Ascending aorta (tissue), 2 donors: ENCODE measurements around the gene TEX9. TPM values are rescaled to one million over a fixed set of nuclear protein-coding genes. Genes with fewer than 3 reads are reported as not detected.

Source experiments
- DNase-seq, 2 donors: peaks; one replicate each; pipeline ENCODE4 v3.0.0-alpha.2; 2019; ENCODE audit warnings: low spot score in 2 of 2
- H3K27ac ChIP-seq, 2 donors: fragments of 200-600 bp; sonication (generic); one replicate each; pipeline ENCODE4 v1.5.1; 2016 to 2017; ENCODE audit warnings: mild to moderate bottlenecking in 1 of 2
- H3K27me3 ChIP-seq: fragments of 200-600 bp; sonication (generic); one replicate; pipeline ENCODE4 v1.5.1; 2017
- H3K36me3 ChIP-seq, 2 donors: fragments of 200-600 bp; sonication (generic); one replicate each; pipeline ENCODE4 v1.5.1; 2016
- H3K4me1 ChIP-seq, 2 donors: fragments of 200-600 bp; sonication (generic); one replicate each; pipeline ENCODE4 v1.5.1; 2016 to 2017; ENCODE audit warnings: mild to moderate bottlenecking in 1 of 2
- H3K4me3 ChIP-seq, 2 donors: fragments of 200-600 bp; sonication (generic); one replicate each; pipeline ENCODE4 v1.5.1; 2016 to 2017; ENCODE audit warnings: mild to moderate bottlenecking in 1 of 2
- H3K9me3 ChIP-seq, 2 donors: fragments of 200-600 bp; sonication (generic); one replicate each; pipeline ENCODE4 v1.5.1; 2016
- CTCF ChIP-seq, 3 experiments: fragments of 200-600 bp in 2 of 3; fragments of 450-650 bp in 1 of 3; sonication (generic) in 2 of 3; IDR thresholded peaks; one replicate each; pipeline ENCODE4 v1.5.1; 2016 to 2019; ENCODE audit warnings: antibody characterized with exemption in 3 of 3, mild to moderate bottlenecking in 1 of 3, moderate library complexity in 1 of 3
- intact Hi-C: fragments of 100-400 bp; cut with DNase I; formaldehyde crosslinking; loops from one replicate; pipeline ENCODE4 v1.15.1; 2023
- total RNA-seq: library from RNA; depleted of rRNA; stranded (reverse); fragments of >200 nt; gene quantifications from one replicate; pipeline ENCODE4 v1.1.0, GENCODE V29; 2016

Gene TEX9
- total RNA-seq, 1 donor from 2014 or later, result 12.5 TPM

- Histone ChIP-seq H3K27ac (no peak overlapping the region), H3K9me3 (no peaks in the 10 kb centered on the region), H3K27me3 (no peaks in the 10 kb centered on the region), H3K36me3 (no peaks in the 10 kb centered on the region), H3K4me3 (no peak overlapping the region), H3K4me1 (no peaks in the 10 kb centered on the region)
- no peak for TF ChIP-seq CTCF (IDR thresholded peaks at IDR 0.05)
- intact Hi-C loops, result no loop called here
- no peak for DNase-seq
These were observed 22.6 kb upstream of the TEX9 start for GRCh38 chr15:56342653-56343052.

GRCh38 chr15:56343879-56344278 lies 21.3 kb upstream of the TEX9 start:
- TF ChIP-seq CTCF (IDR thresholded peaks at IDR 0.05), result no peak

GRCh38 chr15:56344336-56344735 lies 20.9 kb upstream of the TEX9 start:
- Histone ChIP-seq H3K27me3 (no peaks in the 10 kb centered on the region), H3K4me1 (no peaks in the 10 kb centered on the region)

More at GRCh38 chr15:56343879-56344278, 21.3 kb upstream of the TEX9 start:
- no peaks in the 10 kb centered on the region for H3K9me3 ChIP-seq
- H3K36me3 ChIP-seq, result no peaks in the 10 kb centered on the region
- DNase-seq, result no peak
- intact Hi-C loops, result no loop called here
- H3K4me1 ChIP-seq, result no peaks in the 10 kb centered on the region
- H3K4me3 ChIP-seq, result no peak overlapping the region
- H3K27ac ChIP-seq, result no peak overlapping the region
- H3K27me3 ChIP-seq, result no peaks in the 10 kb centered on the region

GRCh38 chr15:56346414-56346813 lies 18.8 kb upstream of the TEX9 start:
- intact Hi-C loops, result no loop called here
- Histone ChIP-seq H3K4me1 (no peaks in the 10 kb centered on the region), H3K36me3 (no peaks in the 10 kb centered on the region), H3K27ac (no peak overlapping the region), H3K9me3 (no peaks in the 10 kb centered on the region), H3K27me3 (no peaks in the 10 kb centered on the region), H3K4me3 (no peak overlapping the region)
- TF ChIP-seq CTCF (IDR thresholded peaks at IDR 0.05), result no peak
- DNase-seq, result no peak

More at GRCh38 chr15:56344336-56344735, 20.9 kb upstream of the TEX9 start:
- intact Hi-C loops, result no loop called here
- Histone ChIP-seq H3K27ac (no peak overlapping the region), H3K36me3 (no peaks in the 10 kb centered on the region), H3K4me3 (no peak overlapping the region), H3K9me3 (no peaks in the 10 kb centered on the region)
- no peak for TF ChIP-seq CTCF (IDR thresholded peaks at IDR 0.05)
- no peak for DNase-seq

GRCh38 chr15:56349554-56349953 lies 15.7 kb upstream of the TEX9 start:
- H3K36me3 ChIP-seq, result no peaks in the 10 kb centered on the region
- H3K9me3 ChIP-seq, result no peaks in the 10 kb centered on the region
- H3K27ac ChIP-seq, result no peak overlapping the region
- intact Hi-C loops, result no loop called here
- no peak overlapping the region for H3K4me3 ChIP-seq
- H3K4me1 ChIP-seq, result no peaks in the 10 kb centered on the region
- no peak for TF ChIP-seq CTCF (IDR thresholded peaks at IDR 0.05)
- no peak for DNase-seq
- H3K27me3 ChIP-seq, result no peaks in the 10 kb centered on the region

- no peaks in the 10 kb centered on the region for H3K27me3 ChIP-seq
- no peaks in the 10 kb centered on the region for H3K4me1 ChIP-seq
- intact Hi-C loops, result no loop called here
- H3K27ac ChIP-seq, result no peak overlapping the region
- no peaks in the 10 kb centered on the region for H3K36me3 ChIP-seq
- H3K4me3 ChIP-seq, result no peak overlapping the region
- DNase-seq, result no peak
- no peak for TF ChIP-seq CTCF (IDR thresholded peaks at IDR 0.05)
- no peaks in the 10 kb centered on the region for H3K9me3 ChIP-seq
These were observed 13.9 kb upstream of the TEX9 start for GRCh38 chr15:56351353-56351752.
